ENCODE measurements around the gene SRPK2.

The SRPK2 gene

GRCh38 chr7:105278973-105279687 is 109.6 kb downstream of the SRPK2 start:
- H3K4me1 ChIP-seq (ENCODE audit: control insufficient read depth, insufficient read depth, low read length, poor library complexity, severe bottlenecking) = peaks cover 9% of the 10 kb centered on the region
- WGBS, 2 experiments (ENCODE audit: insufficient coverage in 2 of 2) = 63 to 79% methylated on average over 5 to 6 of the region's 8 CpGs
- H3K36me3 ChIP-seq (ENCODE audit: control insufficient read depth, insufficient read depth, low read length) = no peaks in the 10 kb centered on the region

GRCh38 chr7:105278565-105278964 is 110.2 kb downstream of the SRPK2 start:
- no peaks in the 10 kb centered on the region for H3K9me3 ChIP-seq (ENCODE audit: control insufficient read depth, low read length)
- H3K4me3 ChIP-seq (ENCODE audit: extremely low read depth, insufficient read depth, low read length, poor library complexity, severe bottlenecking) = no peak overlapping the region
- no peaks in the 10 kb centered on the region for H3K36me3 ChIP-seq (ENCODE audit: control insufficient read depth, insufficient read depth, low read length)
- no peak overlapping the region for H3K27ac ChIP-seq (ENCODE audit: low read depth, low read length, severe bottlenecking)
- 91 to 95% methylated on average over 4 of the region's 5 CpGs for WGBS, 2 experiments (ENCODE audit: insufficient coverage in 2 of 2)
- peaks cover 9% of the 10 kb centered on the region for H3K4me1 ChIP-seq (ENCODE audit: control insufficient read depth, insufficient read depth, low read length, poor library complexity, severe bottlenecking)

More at GRCh38 chr7:105278973-105279687, 109.6 kb downstream of the SRPK2 start:
- no peaks in the 10 kb centered on the region for H3K9me3 ChIP-seq (ENCODE audit: control insufficient read depth, low read length)
- H3K27ac ChIP-seq (ENCODE audit: low read depth, low read length, severe bottlenecking) = no peak overlapping the region
- H3K4me3 ChIP-seq (ENCODE audit: extremely low read depth, insufficient read depth, low read length, poor library complexity, severe bottlenecking) = no peak overlapping the region

GRCh38 chr7:105277341-105277740 is 111.4 kb downstream of the SRPK2 start:
- Histone ChIP-seq H3K27ac (ENCODE audit: low read depth, low read length, severe bottlenecking) (no peak overlapping the region), H3K9me3 (ENCODE audit: control insufficient read depth, low read length) (no peaks in the 10 kb centered on the region), H3K4me3 (ENCODE audit: extremely low read depth, insufficient read depth, low read length, poor library complexity, severe bottlenecking) (no peak overlapping the region), H3K4me1 (ENCODE audit: control insufficient read depth, insufficient read depth, low read length, poor library complexity, severe bottlenecking) (peaks cover 9% of the 10 kb centered on the region), H3K36me3 (ENCODE audit: control insufficient read depth, insufficient read depth, low read length) (no peaks in the 10 kb centered on the region)
- WGBS, 2 experiments (ENCODE audit: insufficient coverage in 2 of 2) = 91 to 93% methylated on average over 6 of the region's 6 CpGs

- WGBS, 2 experiments (ENCODE audit: insufficient coverage in 2 of 2) = 93 to 96% methylated on average over 7 to 9 of the region's 9 CpGs
- peaks cover 18% of the 10 kb centered on the region for H3K4me1 ChIP-seq (ENCODE audit: control insufficient read depth, insufficient read depth, low read length, poor library complexity, severe bottlenecking)
- no peak overlapping the region for H3K27ac ChIP-seq (ENCODE audit: low read depth, low read length, severe bottlenecking)
- no peaks in the 10 kb centered on the region for H3K36me3 ChIP-seq (ENCODE audit: control insufficient read depth, insufficient read depth, low read length)
- no peak overlapping the region for H3K4me3 ChIP-seq (ENCODE audit: extremely low read depth, insufficient read depth, low read length, poor library complexity, severe bottlenecking)
- H3K9me3 ChIP-seq (ENCODE audit: control insufficient read depth, low read length) = no peaks in the 10 kb centered on the region
Measured at GRCh38 chr7:105270117-105270516, 118.6 kb downstream of the SRPK2 start.

GRCh38 chr7:105269397-105269796 is 119.3 kb downstream of the SRPK2 start:
- H3K4me3 ChIP-seq (ENCODE audit: extremely low read depth, insufficient read depth, low read length, poor library complexity, severe bottlenecking) = no peak overlapping the region
- no peaks in the 10 kb centered on the region for H3K9me3 ChIP-seq (ENCODE audit: control insufficient read depth, low read length)
- no peaks in the 10 kb centered on the region for H3K36me3 ChIP-seq (ENCODE audit: control insufficient read depth, insufficient read depth, low read length)
- H3K27ac ChIP-seq (ENCODE audit: low read depth, low read length, severe bottlenecking) = peak overlapping the region; percentile 52
- H3K4me1 ChIP-seq (ENCODE audit: control insufficient read depth, insufficient read depth, low read length, poor library complexity, severe bottlenecking) = peaks cover 18% of the 10 kb centered on the region
- WGBS, 2 experiments (ENCODE audit: insufficient coverage in 2 of 2) = no CpG with 5 or more reads among the region's 3 CpGs

- Histone ChIP-seq H3K27ac (ENCODE audit: low read depth, low read length, severe bottlenecking) (peak overlapping the region; percentile 52), H3K4me3 (ENCODE audit: extremely low read depth, insufficient read depth, low read length, poor library complexity, severe bottlenecking) (no peak overlapping the region), H3K36me3 (ENCODE audit: control insufficient read depth, insufficient read depth, low read length) (no peaks in the 10 kb centered on the region), H3K9me3 (ENCODE audit: control insufficient read depth, low read length) (no peaks in the 10 kb centered on the region), H3K4me1 (ENCODE audit: control insufficient read depth, insufficient read depth, low read length, poor library complexity, severe bottlenecking) (peaks cover 18% of the 10 kb centered on the region)
- WGBS, 2 experiments (ENCODE audit: insufficient coverage in 2 of 2) = 44 to 76% methylated on average over 2 to 3 of the region's 6 CpGs
Measured at GRCh38 chr7:105268511-105269392, 120.0 kb downstream of the SRPK2 start.

- Histone ChIP-seq H3K36me3 (ENCODE audit: control insufficient read depth, insufficient read depth, low read length) (no peaks in the 10 kb centered on the region), H3K27ac (ENCODE audit: low read depth, low read length, severe bottlenecking) (no peak overlapping the region), H3K9me3 (ENCODE audit: control insufficient read depth, low read length) (no peaks in the 10 kb centered on the region), H3K4me1 (ENCODE audit: control insufficient read depth, insufficient read depth, low read length, poor library complexity, severe bottlenecking) (peaks cover 18% of the 10 kb centered on the region), H3K4me3 (ENCODE audit: extremely low read depth, insufficient read depth, low read length, poor library complexity, severe bottlenecking) (no peak overlapping the region)
- WGBS, 2 experiments (ENCODE audit: insufficient coverage in 2 of 2) = 85 to 88% methylated on average over 1 of the region's 1 CpG
Measured at GRCh38 chr7:105268056-105268455, 120.7 kb downstream of the SRPK2 start.

- no peak overlapping the region for H3K4me3 ChIP-seq (ENCODE audit: extremely low read depth, insufficient read depth, low read length, poor library complexity, severe bottlenecking)
- no peaks in the 10 kb centered on the region for H3K9me3 ChIP-seq (ENCODE audit: control insufficient read depth, low read length)
- 88 to 100% methylated on average over 1 of the region's 1 CpG for WGBS, 2 experiments (ENCODE audit: insufficient coverage in 2 of 2)
- H3K27ac ChIP-seq (ENCODE audit: low read depth, low read length, severe bottlenecking) = no peak overlapping the region
- H3K36me3 ChIP-seq (ENCODE audit: control insufficient read depth, insufficient read depth, low read length) = no peaks in the 10 kb centered on the region
- peaks cover 18% of the 10 kb centered on the region for H3K4me1 ChIP-seq (ENCODE audit: control insufficient read depth, insufficient read depth, low read length, poor library complexity, severe bottlenecking)
Measured at GRCh38 chr7:105267244-105267643, 121.5 kb downstream of the SRPK2 start.

- Histone ChIP-seq H3K9me3 (ENCODE audit: control insufficient read depth, low read length) (no peaks in the 10 kb centered on the region), H3K36me3 (ENCODE audit: control insufficient read depth, insufficient read depth, low read length) (no peaks in the 10 kb centered on the region), H3K27ac (ENCODE audit: low read depth, low read length, severe bottlenecking) (no peak overlapping the region), H3K4me3 (ENCODE audit: extremely low read depth, insufficient read depth, low read length, poor library complexity, severe bottlenecking) (no peak overlapping the region), H3K4me1 (ENCODE audit: control insufficient read depth, insufficient read depth, low read length, poor library complexity, severe bottlenecking) (peaks cover 17% of the 10 kb centered on the region)
- no CpG with 5 or more reads among the region's 1 CpG for WGBS, 2 experiments (ENCODE audit: insufficient coverage in 2 of 2)
Measured at GRCh38 chr7:105264707-105265106, 124.0 kb downstream of the SRPK2 start.

GRCh38 chr7:105261689-105262088 is 127.0 kb downstream of the SRPK2 start:
- H3K9me3 ChIP-seq (ENCODE audit: control insufficient read depth, low read length) = no peaks in the 10 kb centered on the region
- no peak overlapping the region for H3K27ac ChIP-seq (ENCODE audit: low read depth, low read length, severe bottlenecking)
- no peak overlapping the region for H3K4me3 ChIP-seq (ENCODE audit: extremely low read depth, insufficient read depth, low read length, poor library complexity, severe bottlenecking)
- H3K36me3 ChIP-seq (ENCODE audit: control insufficient read depth, insufficient read depth, low read length) = no peaks in the 10 kb centered on the region
- WGBS, 2 experiments (ENCODE audit: insufficient coverage in 2 of 2) = 80 to 100% methylated on average over 1 of the region's 2 CpGs
- H3K4me1 ChIP-seq (ENCODE audit: control insufficient read depth, insufficient read depth, low read length, poor library complexity, severe bottlenecking) = no peaks in the 10 kb centered on the region

Data from mesodermal cell (in vitro differentiated cells).